Spleen (tissue), 7 donors: ENCODE results near the gene SKA3.
"Not testable (repeated sequence)": the region's sequence is repeated elsewhere in the genome, so short reads cannot be mapped to it uniquely, and the experiment has no call there.

Source experiments
- CTCF ChIP-seq, 11 experiments: fragments of 200-600 bp in 7 of 11; fragments of 450-650 bp in 4 of 11; sonication (generic) in 4 of 11; IDR thresholded peaks in 8 of 11; conservative IDR thresholded peaks in 3 of 11; 1 replicate in 7 of 11; 2 replicates in 4 of 11; pipeline versions ENCODE4 v1.4.0 to v1.8.0; 2016 to 2021; ENCODE audit warnings: antibody characterized with exemption in 11 of 11, inconsistent platforms in 4 of 11, mild to moderate bottlenecking in 1 of 11
- POLR2A ChIP-seq, 3 donors: fragments of 450-650 bp; IDR thresholded peaks; one replicate each; pipeline ENCODE4 v1.5.1; 2017; ENCODE audit warnings: antibody characterized with exemption in 3 of 3, mild to moderate bottlenecking in 1 of 3
- POLR2AphosphoS5 ChIP-seq, 3 donors: sonication (generic); formaldehyde crosslinking; IDR thresholded peaks; one replicate each; pipeline ENCODE4 v1.5.1; 2017; ENCODE audit warnings: antibody characterized with exemption in 3 of 3
- donor health status: DM: no; HTN: no; CAD: no; lungs with moderate emphysema.
- donor health status: DM: no; HTN: no; CAD: no.
- donor health status: DM: no; HTN: no; CAD: no.

- not testable (repeated sequence) for TF ChIP-seq POLR2A (IDR thresholded peaks at IDR 0.05); CTCF (IDR thresholded peaks at IDR 0.05 in 8 of 11, conservative IDR thresholded peaks at IDR 0.05 in 3 of 11); POLR2AphosphoS5 (IDR thresholded peaks at IDR 0.05)
These were observed 25.3 kb upstream of the SKA3 start for GRCh38 chr13:21201456-21202190.
